Neural cell (in vitro differentiated cells): ENCODE measurements around the gene ZNF618.

Experiments
- SMC3 ChIP-seq: fragments of 450-650 bp; conservative IDR thresholded peaks from 2 replicates; pipeline ENCODE4 v1.6.1; 2014; ENCODE audit warnings: antibody characterized with exemption, mild to moderate bottlenecking, moderate library complexity; ENCODE audit not compliant: poor library complexity
- TAF1 ChIP-seq: IDR thresholded peaks from 2 replicates; pipeline ENCODE4 v1.6.1; 2012; ENCODE audit warnings: low read depth
- TF ChIP-seq, protein P1 (sequence below): fragments of 450-650 bp; IDR thresholded peaks from 2 replicates; pipeline ENCODE4 v1.5.1; 2014; ENCODE audit warnings: antibody characterized with exemption, mild to moderate bottlenecking, moderate library complexity; ENCODE audit not compliant: poor library complexity, severe bottlenecking
- TF ChIP-seq, protein P2 (sequence below): IDR thresholded peaks from 2 replicates; pipeline ENCODE4 v1.6.1; 2012; ENCODE audit warnings: borderline replicate concordance

DNA sequence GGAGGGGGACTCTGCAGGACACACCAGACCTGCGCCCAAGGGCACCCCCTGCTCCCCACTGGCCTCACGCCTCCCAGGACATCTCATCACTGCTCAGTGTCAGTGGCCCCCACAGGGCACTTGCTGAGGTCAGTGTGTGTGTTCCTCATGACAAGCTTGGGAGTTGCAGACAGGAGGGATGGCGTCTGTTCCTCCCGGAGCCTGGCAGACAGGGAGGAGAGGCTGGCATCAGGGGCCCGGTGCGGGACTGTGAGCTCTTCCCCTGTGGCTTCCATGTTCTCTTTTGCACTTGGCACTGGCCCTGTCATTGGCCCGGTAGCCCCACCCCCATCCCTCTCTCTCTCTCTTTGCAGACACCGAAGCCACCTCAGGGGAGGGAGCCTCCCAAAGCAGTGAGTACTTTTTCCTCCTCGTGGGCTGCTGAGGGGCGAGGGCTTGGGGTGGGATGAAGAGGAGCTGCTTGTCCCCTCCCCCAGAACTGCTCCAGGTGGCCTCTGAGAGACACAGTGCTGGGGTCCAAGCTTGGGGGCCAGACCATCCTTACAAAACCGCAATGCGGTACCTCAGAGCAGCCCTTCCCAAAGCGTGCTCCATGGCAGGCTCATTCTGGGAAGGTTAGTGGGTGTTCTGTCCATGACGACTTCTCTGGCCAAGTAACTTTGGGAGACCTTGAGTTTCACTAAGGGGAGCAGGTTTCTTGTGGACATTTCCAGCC, 126.3 kb downstream of the ZNF618 start:
- no peak for TF ChIP-seq SMC3
- TF ChIP-seq, protein P1, sequence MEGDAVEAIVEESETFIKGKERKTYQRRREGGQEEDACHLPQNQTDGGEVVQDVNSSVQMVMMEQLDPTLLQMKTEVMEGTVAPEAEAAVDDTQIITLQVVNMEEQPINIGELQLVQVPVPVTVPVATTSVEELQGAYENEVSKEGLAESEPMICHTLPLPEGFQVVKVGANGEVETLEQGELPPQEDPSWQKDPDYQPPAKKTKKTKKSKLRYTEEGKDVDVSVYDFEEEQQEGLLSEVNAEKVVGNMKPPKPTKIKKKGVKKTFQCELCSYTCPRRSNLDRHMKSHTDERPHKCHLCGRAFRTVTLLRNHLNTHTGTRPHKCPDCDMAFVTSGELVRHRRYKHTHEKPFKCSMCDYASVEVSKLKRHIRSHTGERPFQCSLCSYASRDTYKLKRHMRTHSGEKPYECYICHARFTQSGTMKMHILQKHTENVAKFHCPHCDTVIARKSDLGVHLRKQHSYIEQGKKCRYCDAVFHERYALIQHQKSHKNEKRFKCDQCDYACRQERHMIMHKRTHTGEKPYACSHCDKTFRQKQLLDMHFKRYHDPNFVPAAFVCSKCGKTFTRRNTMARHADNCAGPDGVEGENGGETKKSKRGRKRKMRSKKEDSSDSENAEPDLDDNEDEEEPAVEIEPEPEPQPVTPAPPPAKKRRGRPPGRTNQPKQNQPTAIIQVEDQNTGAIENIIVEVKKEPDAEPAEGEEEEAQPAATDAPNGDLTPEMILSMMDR: no peak
- no peak for TF ChIP-seq TAF1
- TF ChIP-seq, protein P2, sequence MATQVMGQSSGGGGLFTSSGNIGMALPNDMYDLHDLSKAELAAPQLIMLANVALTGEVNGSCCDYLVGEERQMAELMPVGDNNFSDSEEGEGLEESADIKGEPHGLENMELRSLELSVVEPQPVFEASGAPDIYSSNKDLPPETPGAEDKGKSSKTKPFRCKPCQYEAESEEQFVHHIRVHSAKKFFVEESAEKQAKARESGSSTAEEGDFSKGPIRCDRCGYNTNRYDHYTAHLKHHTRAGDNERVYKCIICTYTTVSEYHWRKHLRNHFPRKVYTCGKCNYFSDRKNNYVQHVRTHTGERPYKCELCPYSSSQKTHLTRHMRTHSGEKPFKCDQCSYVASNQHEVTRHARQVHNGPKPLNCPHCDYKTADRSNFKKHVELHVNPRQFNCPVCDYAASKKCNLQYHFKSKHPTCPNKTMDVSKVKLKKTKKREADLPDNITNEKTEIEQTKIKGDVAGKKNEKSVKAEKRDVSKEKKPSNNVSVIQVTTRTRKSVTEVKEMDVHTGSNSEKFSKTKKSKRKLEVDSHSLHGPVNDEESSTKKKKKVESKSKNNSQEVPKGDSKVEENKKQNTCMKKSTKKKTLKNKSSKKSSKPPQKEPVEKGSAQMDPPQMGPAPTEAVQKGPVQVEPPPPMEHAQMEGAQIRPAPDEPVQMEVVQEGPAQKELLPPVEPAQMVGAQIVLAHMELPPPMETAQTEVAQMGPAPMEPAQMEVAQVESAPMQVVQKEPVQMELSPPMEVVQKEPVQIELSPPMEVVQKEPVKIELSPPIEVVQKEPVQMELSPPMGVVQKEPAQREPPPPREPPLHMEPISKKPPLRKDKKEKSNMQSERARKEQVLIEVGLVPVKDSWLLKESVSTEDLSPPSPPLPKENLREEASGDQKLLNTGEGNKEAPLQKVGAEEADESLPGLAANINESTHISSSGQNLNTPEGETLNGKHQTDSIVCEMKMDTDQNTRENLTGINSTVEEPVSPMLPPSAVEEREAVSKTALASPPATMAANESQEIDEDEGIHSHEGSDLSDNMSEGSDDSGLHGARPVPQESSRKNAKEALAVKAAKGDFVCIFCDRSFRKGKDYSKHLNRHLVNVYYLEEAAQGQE: no peak
